MM.1S (cell line): Measurements from ENCODE around the gene DIP2B.

ENCODE experiments used
- DNase-seq: peaks from one replicate; pipeline ENCODE4 v3.0.0-alpha.2; 2015
- H2AFZ ChIP-seq: fragments of 300-600 bp; sonication (generic); 2 replicates; pipeline ENCODE4 v1.6.0; 2016; ENCODE audit warnings: antibody characterized with exemption, low read length
- H3F3A ChIP-seq: fragments of 300-600 bp; sonication (generic); 2 replicates; pipeline ENCODE4 v1.6.1; 2016; ENCODE audit warnings: mild to moderate bottlenecking, antibody characterized with exemption, low read length, moderate library complexity, mixed read lengths; ENCODE audit not compliant: insufficient read depth
- H3K27ac ChIP-seq: fragments of 300-600 bp; sonication (generic); 2 replicates; pipeline ENCODE4 v1.5.1; 2016; ENCODE audit warnings: mild to moderate bottlenecking, low read length
- H3K27me3 ChIP-seq: fragments of 300-600 bp; sonication (generic); replicated peaks from 2 replicates; pipeline ENCODE4 v1.6.0; 2016; ENCODE audit warnings: low read length; ENCODE audit not compliant: insufficient read depth
- H3K36me3 ChIP-seq: fragments of 300-600 bp; sonication (generic); replicated peaks from 2 replicates; pipeline ENCODE4 v1.6.1; 2016; ENCODE audit warnings: mild to moderate bottlenecking, low read length, mixed read lengths; ENCODE audit not compliant: insufficient read depth
- H3K4me1 ChIP-seq: fragments of 300-600 bp; sonication (generic); 2 replicates; pipeline ENCODE4 v1.6.1; 2016; ENCODE audit warnings: low read length, mixed read lengths
- H3K4me2 ChIP-seq: fragments of 300-600 bp; sonication (generic); 2 replicates; pipeline ENCODE4 v1.6.0; 2016; ENCODE audit warnings: low read depth, low read length
- H3K4me3 ChIP-seq: fragments of 300-600 bp; sonication (generic); 2 replicates; pipeline ENCODE4 v1.5.1; 2016; ENCODE audit warnings: low read length, mixed read lengths
- H3K79me2 ChIP-seq: fragments of 300-600 bp; sonication (generic); 2 replicates; pipeline ENCODE4 v1.6.1; 2016; ENCODE audit warnings: mixed run types, low read length, mixed read lengths
- H3K9ac ChIP-seq: fragments of 300-600 bp; sonication (generic); 2 replicates; pipeline ENCODE4 v1.6.1; 2016; ENCODE audit warnings: low read length, mixed read lengths
- H3K9me2 ChIP-seq: fragments of 300-600 bp; sonication (generic); replicated peaks from 2 replicates; pipeline ENCODE4 v1.6.1; 2016; ENCODE audit warnings: mild to moderate bottlenecking, low read length, mixed read lengths; ENCODE audit not compliant: insufficient read depth
- H3K9me3 ChIP-seq: fragments of 300-600 bp; sonication (generic); replicated peaks from 2 replicates; pipeline ENCODE4 v1.6.1; 2016; ENCODE audit warnings: mild to moderate bottlenecking, low read length, mixed read lengths; ENCODE audit not compliant: insufficient read depth
- H4K20me1 ChIP-seq: fragments of 300-600 bp; sonication (generic); 2 replicates; pipeline ENCODE4 v1.6.1; 2016; ENCODE audit warnings: mild to moderate bottlenecking, low read length, moderate library complexity, mixed read lengths; ENCODE audit not compliant: insufficient read depth
- EZH2 ChIP-seq: fragments of 300-600 bp; sonication (generic); optimal IDR thresholded peaks from 2 replicates; pipeline ENCODE3; 2017; ENCODE audit warnings: low read depth, mild to moderate bottlenecking, antibody characterized with exemption, low read length, mixed read lengths
- EZH2phosphoT487 ChIP-seq: fragments of 300-600 bp; sonication (generic); IDR thresholded peaks from 2 replicates; pipeline ENCODE4 v1.6.1; 2018; ENCODE audit warnings: antibody characterized with exemption, low read length
- TF ChIP-seq, protein P1 (sequence below): fragments of 300-600 bp; sonication (generic); IDR thresholded peaks from 2 replicates; pipeline ENCODE4 v1.5.1; 2016; ENCODE audit warnings: antibody characterized with exemption, low read length, mixed read lengths

DIP2B gene

DNA sequence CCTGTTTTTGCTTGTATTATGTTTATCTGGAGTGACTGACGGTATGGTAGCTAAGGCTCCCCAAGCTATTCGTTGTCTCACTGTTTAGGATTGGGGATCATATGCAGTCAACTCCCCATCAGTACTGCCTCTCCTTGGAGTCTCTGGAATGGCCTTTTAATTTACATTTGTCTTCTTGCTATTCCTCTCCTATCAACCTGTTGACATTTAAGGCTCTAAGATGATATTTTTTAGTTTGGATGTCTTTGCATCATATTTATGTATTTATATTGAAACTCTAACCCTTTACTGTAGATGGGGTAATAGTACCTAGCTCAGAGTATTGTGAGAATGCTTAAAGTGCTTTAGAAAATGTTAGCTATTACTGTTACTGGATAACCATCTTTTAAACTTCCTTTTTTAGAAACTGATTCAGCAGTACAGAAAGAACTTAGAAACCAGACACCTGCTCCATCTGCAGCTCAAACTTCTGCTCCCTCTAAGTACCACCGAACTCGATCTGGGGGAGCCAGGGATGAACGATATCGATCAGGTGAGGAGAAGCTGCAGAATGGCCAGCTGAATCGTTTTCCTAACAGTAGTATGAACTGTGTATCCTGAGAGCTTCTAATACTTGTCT, 135.6 kb downstream of the DIP2B start:
- 0 out of 2 replicates have a peak, but pooled peaks cover 4% of the 10 kb centered on the region for H3K79me2 ChIP-seq
- no peak for DNase-seq
- no peak overlapping the region for H3K9ac ChIP-seq
- TF ChIP-seq, protein P1, sequence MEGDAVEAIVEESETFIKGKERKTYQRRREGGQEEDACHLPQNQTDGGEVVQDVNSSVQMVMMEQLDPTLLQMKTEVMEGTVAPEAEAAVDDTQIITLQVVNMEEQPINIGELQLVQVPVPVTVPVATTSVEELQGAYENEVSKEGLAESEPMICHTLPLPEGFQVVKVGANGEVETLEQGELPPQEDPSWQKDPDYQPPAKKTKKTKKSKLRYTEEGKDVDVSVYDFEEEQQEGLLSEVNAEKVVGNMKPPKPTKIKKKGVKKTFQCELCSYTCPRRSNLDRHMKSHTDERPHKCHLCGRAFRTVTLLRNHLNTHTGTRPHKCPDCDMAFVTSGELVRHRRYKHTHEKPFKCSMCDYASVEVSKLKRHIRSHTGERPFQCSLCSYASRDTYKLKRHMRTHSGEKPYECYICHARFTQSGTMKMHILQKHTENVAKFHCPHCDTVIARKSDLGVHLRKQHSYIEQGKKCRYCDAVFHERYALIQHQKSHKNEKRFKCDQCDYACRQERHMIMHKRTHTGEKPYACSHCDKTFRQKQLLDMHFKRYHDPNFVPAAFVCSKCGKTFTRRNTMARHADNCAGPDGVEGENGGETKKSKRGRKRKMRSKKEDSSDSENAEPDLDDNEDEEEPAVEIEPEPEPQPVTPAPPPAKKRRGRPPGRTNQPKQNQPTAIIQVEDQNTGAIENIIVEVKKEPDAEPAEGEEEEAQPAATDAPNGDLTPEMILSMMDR, result no peak
- TF ChIP-seq EZH2 (no peak), EZH2phosphoT487 (no peak)
- H3K9me3 ChIP-seq, result no peaks in the 10 kb centered on the region
- no peak overlapping the region for H2AFZ ChIP-seq
- H3K27ac ChIP-seq, result no peak overlapping the region
- peaks cover 30% of the 10 kb centered on the region for H3K4me1 ChIP-seq
- no peaks in the 10 kb centered on the region for H3F3A ChIP-seq
- H3K9me2 ChIP-seq, result no peaks in the 10 kb centered on the region
- peak overlapping the region; percentile 56 for H3K4me2 ChIP-seq
- H3K36me3 ChIP-seq, result no peaks in the 10 kb centered on the region
- H4K20me1 ChIP-seq, result no peaks in the 10 kb centered on the region; the same call in 1 of the 2 replicates
- H3K4me3 ChIP-seq, result no peak overlapping the region
- H3K27me3 ChIP-seq, result no peaks in the 10 kb centered on the region

DNA sequence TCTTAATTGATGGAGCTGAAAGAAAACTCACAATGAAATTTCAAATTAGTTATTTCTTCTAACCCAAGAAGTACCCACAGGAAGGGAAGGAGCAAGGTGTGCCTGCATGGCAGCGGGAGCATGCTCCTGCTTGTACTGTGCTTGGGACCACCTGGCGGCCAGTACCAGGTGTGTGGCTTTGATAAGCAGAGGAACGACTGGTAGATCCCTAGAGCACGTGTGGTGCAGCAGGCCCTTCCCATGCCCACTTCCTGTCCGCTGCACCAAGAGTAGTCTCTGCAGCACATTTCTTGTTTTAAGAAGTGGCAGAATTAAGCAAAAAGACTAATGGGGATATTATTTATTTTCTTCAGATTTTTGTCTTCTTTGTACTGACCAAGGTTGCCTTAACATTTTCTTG, 136.8 kb downstream of the DIP2B start:
- H3K9me2 ChIP-seq, result no peaks in the 10 kb centered on the region
- TF ChIP-seq EZH2phosphoT487 (no peak), EZH2 (no peak)
- TF ChIP-seq, protein P1, result no peak
- H3K4me2 ChIP-seq, result no peak overlapping the region
- no peaks in the 10 kb centered on the region for H3K36me3 ChIP-seq
- H3K27ac ChIP-seq, result no peak overlapping the region
- H4K20me1 ChIP-seq, result no peaks in the 10 kb centered on the region
- H3K4me3 ChIP-seq, result no peak overlapping the region
- H3F3A ChIP-seq, result no peaks in the 10 kb centered on the region
- no peak overlapping the region for H3K9ac ChIP-seq
- H3K79me2 ChIP-seq, result 0 out of 2 replicates have a peak, but pooled peaks cover 4% of the 10 kb centered on the region
- no peaks in the 10 kb centered on the region for H3K9me3 ChIP-seq
- peaks cover 30% of the 10 kb centered on the region for H3K4me1 ChIP-seq
- no peaks in the 10 kb centered on the region for H3K27me3 ChIP-seq
- no peak for DNase-seq
- no peak overlapping the region for H2AFZ ChIP-seq

DNA sequence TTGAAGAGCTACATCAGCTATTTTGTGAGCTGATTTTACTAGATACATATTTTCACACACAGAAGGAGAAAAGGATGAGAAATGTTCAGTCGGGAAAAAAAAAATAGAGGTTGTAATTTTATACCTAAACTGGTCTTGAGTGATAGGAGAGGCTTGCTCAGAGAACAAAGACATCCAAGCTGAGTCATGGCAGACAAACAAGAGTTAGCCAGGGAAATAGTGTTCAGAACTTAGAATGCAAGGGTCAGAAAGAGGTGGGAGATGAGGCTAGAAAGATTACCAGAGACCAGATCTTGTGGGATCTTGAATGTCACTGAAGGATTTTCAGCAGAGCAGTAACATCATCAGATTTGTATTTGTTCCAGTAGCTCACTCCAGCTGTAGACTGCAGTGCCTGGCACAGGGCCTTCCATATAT, 137.3 kb downstream of the DIP2B start:
- Histone ChIP-seq H3K9me2 (no peaks in the 10 kb centered on the region), H3K27ac (no peak overlapping the region), H3K4me2 (no peak overlapping the region), H3K4me3 (no peak overlapping the region), H3K27me3 (no peaks in the 10 kb centered on the region), H3F3A (no peaks in the 10 kb centered on the region), H4K20me1 (no peaks in the 10 kb centered on the region), H3K36me3 (no peaks in the 10 kb centered on the region), H3K9me3 (no peaks in the 10 kb centered on the region), H2AFZ (no peak overlapping the region), H3K79me2 (0 out of 2 replicates have a peak, but pooled peaks cover 4% of the 10 kb centered on the region), H3K9ac (no peak overlapping the region), H3K4me1 (peaks cover 30% of the 10 kb centered on the region)
- no peak for DNase-seq
- no peak for TF ChIP-seq EZH2
- TF ChIP-seq, protein P1, result no peak
- TF ChIP-seq EZH2phosphoT487, result no peak
